GM21367 (cell line): ENCODE results near the gene ACBD7.
A peak's percentile ranks its signal among the peaks of the same experiment; 100 is the strongest.

Experiments
- ATAC-seq: cut with Tn5 transposase; IDR thresholded peaks from one replicate; pipeline ENCODE4 v1.9.1; 2021; ENCODE audit not compliant: unreplicated experiment

Gene ACBD7

GRCh38 chr10:15088428-15089261 is at the start of gene ACBD7:
Gene ACBD7, minus strand, starts transcription at chr10:15088776. Its CDS starts 48 bp downstream, at chr10:15088728.
- peak; percentile 99 for ATAC-seq

- no peak for ATAC-seq
Measured at GRCh38 chr10:15137636-15138035, 49.1 kb upstream of the ACBD7 start.

- ATAC-seq: no peak
Measured at GRCh38 chr10:15137036-15137359, 48.4 kb upstream of the ACBD7 start.

- no peak for ATAC-seq
Measured at GRCh38 chr10:15136129-15137035, 47.8 kb upstream of the ACBD7 start.

- ATAC-seq: no peak
Measured at GRCh38 chr10:15131330-15131729, 42.8 kb upstream of the ACBD7 start.

GRCh38 chr10:15124908-15125307 is 36.3 kb upstream of the ACBD7 start:
- ATAC-seq: no peak

- no peak for ATAC-seq
Measured at GRCh38 chr10:15124190-15124589, 35.6 kb upstream of the ACBD7 start.

GRCh38 chr10:15123749-15124184 is 35.2 kb upstream of the ACBD7 start:
- no peak for ATAC-seq

GRCh38 chr10:15122477-15123030 is 34.0 kb upstream of the ACBD7 start:
- ATAC-seq: peak; percentile 95

- no peak for ATAC-seq
Measured at GRCh38 chr10:15121707-15122106, 33.1 kb upstream of the ACBD7 start.

- no peak for ATAC-seq
Measured at GRCh38 chr10:15120523-15120922, 31.9 kb upstream of the ACBD7 start.

- no peak for ATAC-seq
Measured at GRCh38 chr10:15118615-15119014, 30.0 kb upstream of the ACBD7 start.

GRCh38 chr10:15116225-15116624 is 27.6 kb upstream of the ACBD7 start:
- ATAC-seq: no peak

GRCh38 chr10:15113766-15114165 is 25.2 kb upstream of the ACBD7 start:
- ATAC-seq: no peak

- no peak for ATAC-seq
Measured at GRCh38 chr10:15112657-15113056, 24.1 kb upstream of the ACBD7 start.

GRCh38 chr10:15106352-15107013 is 17.9 kb upstream of the ACBD7 start:
- ATAC-seq: peak; percentile 67

GRCh38 chr10:15103513-15103912 is 14.9 kb upstream of the ACBD7 start:
- no peak for ATAC-seq

- ATAC-seq: no peak
Measured at GRCh38 chr10:15099886-15100285, 11.3 kb upstream of the ACBD7 start.

GRCh38 chr10:15097011-15097812 is 8.6 kb upstream of the ACBD7 start, which contains the start of gene RPP38:
Gene RPP38, plus strand, starts transcription at chr10:15097355. Its CDS starts 5,960 bp downstream, at chr10:15103315.
- peak; percentile 89 for ATAC-seq

- no peak for ATAC-seq
Measured at GRCh38 chr10:15096661-15097010, 8.1 kb upstream of the ACBD7 start.
